Stimulated activated CD4-positive, alpha-beta T cell treated with anti-CD3 and anti-CD28 coated beads, Interleukin-2, amount 100 ng/mL, for 4 hours (primary cell): Measurements from ENCODE around the gene ROPN1B.

ENCODE experiments used
- DNase-seq: peaks from one replicate; pipeline ENCODE4 v3.0.0-alpha.2; 2020; ENCODE audit warnings: low read depth

Gene ROPN1B

GRCh38 chr3:126004692-126005091 is 35.7 kb downstream of the ROPN1B start:
- no peak for DNase-seq

GRCh38 chr3:126005951-126006350 is 37.0 kb downstream of the ROPN1B start:
- no peak for DNase-seq

- DNase-seq: no peak
Measured at GRCh38 chr3:126008219-126008618, 39.2 kb downstream of the ROPN1B start.

GRCh38 chr3:126009181-126009580 is 40.2 kb downstream of the ROPN1B start:
- no peak for DNase-seq

- DNase-seq: no peak
Measured at GRCh38 chr3:126013751-126014156, 44.8 kb downstream of the ROPN1B start.

GRCh38 chr3:126014252-126014651 is 45.3 kb downstream of the ROPN1B start:
- no peak for DNase-seq

- DNase-seq: no peak
Measured at GRCh38 chr3:126015075-126015474, 46.1 kb downstream of the ROPN1B start.

- no peak for DNase-seq
Measured at GRCh38 chr3:126016616-126017015, 47.6 kb downstream of the ROPN1B start.

- no peak for DNase-seq
Measured at GRCh38 chr3:126017362-126017761, 48.4 kb downstream of the ROPN1B start.

GRCh38 chr3:126018545-126018944 is 49.6 kb downstream of the ROPN1B start:
- no peak for DNase-seq

- DNase-seq: no peak
Measured at GRCh38 chr3:126018995-126019394, 50.0 kb downstream of the ROPN1B start.

GRCh38 chr3:126019683-126020082 is 50.7 kb downstream of the ROPN1B start:
- DNase-seq: no peak

GRCh38 chr3:126021224-126021623 is 52.2 kb downstream of the ROPN1B start:
- no peak for DNase-seq

GRCh38 chr3:126021702-126022101 is 52.7 kb downstream of the ROPN1B start:
- no peak for DNase-seq

- no peak for DNase-seq
Measured at GRCh38 chr3:126022741-126023359, 53.9 kb downstream of the ROPN1B start.

GRCh38 chr3:126023390-126023789 is 54.4 kb downstream of the ROPN1B start:
- DNase-seq: no peak

- DNase-seq: no peak
Measured at GRCh38 chr3:126024049-126024854, 55.3 kb downstream of the ROPN1B start.

- no peak for DNase-seq
Measured at GRCh38 chr3:126025116-126025729, 56.2 kb downstream of the ROPN1B start.

- DNase-seq: no peak
Measured at GRCh38 chr3:126025862-126026261, 56.9 kb downstream of the ROPN1B start.

- no peak for DNase-seq
Measured at GRCh38 chr3:126026277-126026751, 57.3 kb downstream of the ROPN1B start.

GRCh38 chr3:126026761-126027160 is 57.8 kb downstream of the ROPN1B start:
- no peak for DNase-seq

- DNase-seq: no peak
Measured at GRCh38 chr3:126028096-126028495, 59.1 kb downstream of the ROPN1B start.

- no peak for DNase-seq
Measured at GRCh38 chr3:126029241-126029640, 60.3 kb downstream of the ROPN1B start.
